Body of pancreas (tissue), 4 donors: Measurements from ENCODE around the gene RGS16.

ENCODE experiments used
- CTCF ChIP-seq, 7 experiments: fragments of 450-650 bp in 4 of 7; fragments of 200-600 bp in 3 of 7; sonication (generic) in 3 of 7; IDR thresholded peaks; one replicate each; pipeline ENCODE4 v1.5.1; 2016 to 2019; ENCODE audit warnings: antibody characterized with exemption in 7 of 7
- POLR2A ChIP-seq, 3 donors: fragments of 450-650 bp; IDR thresholded peaks; one replicate each; pipeline ENCODE4 v1.6.1; 2016; ENCODE audit warnings: antibody characterized with exemption in 3 of 3, mild to moderate bottlenecking in 2 of 3

- no peak for TF ChIP-seq CTCF (IDR thresholded peaks at IDR 0.05)
- TF ChIP-seq POLR2A (IDR thresholded peaks at IDR 0.05), result no peak
Measured at GRCh38 chr1:182589931-182590330, 14.3 kb downstream of the RGS16 start.
